ENCODE measurements around the gene DNAJA3. TPM values are rescaled to one million over a fixed set of nuclear protein-coding genes. Genes with fewer than 3 reads are reported as not detected.
A peak's percentile ranks its signal among the peaks of the same experiment; 100 is the strongest.

Gene DNAJA3
- 10 to 100 TPM; 24.3 to 48.9 (median 37.1) TPM for polyA plus RNA-seq (ENCODE audit: insufficient read length in 4 of 4)

DNA sequence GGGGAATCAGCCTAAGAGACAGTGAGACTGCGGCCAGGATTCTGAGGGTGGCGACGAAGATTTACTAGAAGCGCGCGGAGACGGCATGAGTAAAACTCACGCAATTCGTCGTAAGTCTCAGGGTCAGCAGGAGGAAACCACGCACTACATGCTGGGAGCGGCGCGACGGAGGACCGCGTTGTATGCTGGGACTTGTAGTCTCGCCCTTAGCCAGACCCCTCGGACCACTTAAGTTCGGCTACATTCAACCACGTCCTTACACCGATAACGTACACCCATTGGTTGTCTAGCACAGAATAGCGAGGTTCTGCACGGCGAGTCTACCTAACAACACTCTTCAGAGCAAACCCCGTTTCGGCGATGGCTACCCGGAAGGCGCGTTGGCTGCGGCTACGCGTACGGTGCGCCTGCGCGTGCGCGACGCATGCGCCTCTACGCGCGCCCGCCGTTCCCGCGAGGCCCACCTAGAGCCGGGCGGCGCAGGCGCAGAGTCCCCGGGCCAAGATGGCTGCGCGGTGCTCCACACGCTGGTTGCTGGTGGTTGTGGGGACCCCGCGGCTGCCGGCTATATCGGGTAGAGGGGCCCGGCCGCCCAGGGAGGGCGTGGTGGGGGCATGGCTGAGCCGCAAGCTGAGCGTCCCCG is at the start of gene DNAJA3:
Gene DNAJA3 (plus strand): TSS at position 491 of the 643 bp plus-strand sequence. CDS start 14 bp downstream, at position 505.
- DNase-seq (ENCODE audit: low read depth in 4 of 4, low spot score in 3 of 4): peak in 3 of 4 donors; percentile 85 to 92 (median 89)

DNA sequence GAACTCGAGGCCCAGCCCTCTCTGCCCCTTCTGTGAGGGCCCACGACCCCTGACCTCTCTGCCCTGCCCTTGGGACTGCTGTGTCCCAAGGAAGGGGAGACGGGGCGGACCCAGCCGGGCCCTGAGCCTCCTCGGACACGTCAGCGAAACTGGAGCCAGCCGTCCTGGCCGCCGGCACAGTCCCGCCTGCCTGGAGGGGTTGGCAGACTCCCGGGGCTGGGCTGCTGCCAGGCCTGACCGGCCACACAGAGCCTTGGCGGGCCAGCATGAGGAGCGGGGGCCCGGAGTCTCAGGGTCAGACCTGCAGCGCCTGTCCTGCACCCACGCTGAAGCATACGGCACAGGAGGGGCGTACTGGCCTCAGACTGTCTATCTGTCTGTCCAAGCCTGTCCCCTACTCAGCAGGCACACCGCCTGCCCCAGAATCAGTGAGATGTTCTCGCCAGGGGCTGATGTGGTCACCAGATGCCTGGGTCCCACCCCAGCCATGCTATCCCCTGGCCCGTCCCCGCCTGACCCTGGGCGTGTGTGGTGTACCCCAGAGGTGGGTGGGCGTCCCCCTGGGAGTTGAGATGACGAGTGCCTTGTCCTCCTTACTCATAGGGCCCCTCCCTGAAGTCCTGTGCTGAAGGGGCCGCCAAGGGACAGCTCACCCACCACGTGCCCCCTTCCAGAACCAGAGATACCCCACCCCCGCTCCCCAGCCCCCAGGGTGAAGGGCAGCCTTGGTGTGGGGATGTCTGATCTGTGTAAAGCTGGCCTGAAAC is 49.4 kb upstream of the DNAJA3 start:
- DNase-seq (ENCODE audit: low read depth in 4 of 4, low spot score in 3 of 4): no peak

DNA sequence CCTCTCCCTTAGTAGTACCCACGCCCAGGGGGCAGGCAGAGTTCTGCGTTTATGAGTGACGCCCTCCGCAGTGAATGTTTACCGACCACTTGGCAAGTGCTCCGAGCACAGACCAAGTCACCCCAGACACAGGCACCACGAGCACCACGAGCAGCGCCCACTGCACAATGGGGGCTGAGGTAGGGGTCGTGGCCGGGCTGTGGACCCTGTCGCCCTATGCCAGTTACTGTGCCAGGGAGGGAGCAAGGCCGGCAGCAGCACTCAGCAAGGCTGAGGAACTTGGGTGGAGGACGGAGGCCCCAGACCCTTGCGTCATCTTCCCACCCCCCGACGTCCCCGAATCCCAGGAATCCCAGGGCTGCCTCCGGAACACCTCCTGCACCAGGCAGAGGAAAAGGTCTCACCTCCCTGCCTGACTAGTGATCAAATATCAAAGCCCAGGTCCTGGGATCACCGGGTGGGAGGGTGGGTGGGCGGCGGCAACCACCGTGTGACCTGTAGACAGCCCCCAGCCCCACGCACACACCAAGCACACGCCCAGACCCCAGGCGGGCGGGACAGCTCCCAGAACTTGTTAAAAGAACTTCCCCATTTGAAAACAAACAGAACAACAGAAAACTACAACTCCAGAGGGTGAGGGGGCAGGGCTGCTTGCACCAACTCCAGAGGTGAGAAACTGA is 48.6 kb upstream of the DNAJA3 start:
- no peak for DNase-seq (ENCODE audit: low read depth in 4 of 4, low spot score in 3 of 4)

GRCh38 chr16:4377573-4378154 is 48.0 kb upstream of the DNAJA3 start:
- DNase-seq (ENCODE audit: low read depth in 4 of 4, low spot score in 3 of 4): no peak

GRCh38 chr16:4378161-4378666 is 47.5 kb upstream of the DNAJA3 start:
- DNase-seq (ENCODE audit: low read depth in 4 of 4, low spot score in 3 of 4): no peak

DNA sequence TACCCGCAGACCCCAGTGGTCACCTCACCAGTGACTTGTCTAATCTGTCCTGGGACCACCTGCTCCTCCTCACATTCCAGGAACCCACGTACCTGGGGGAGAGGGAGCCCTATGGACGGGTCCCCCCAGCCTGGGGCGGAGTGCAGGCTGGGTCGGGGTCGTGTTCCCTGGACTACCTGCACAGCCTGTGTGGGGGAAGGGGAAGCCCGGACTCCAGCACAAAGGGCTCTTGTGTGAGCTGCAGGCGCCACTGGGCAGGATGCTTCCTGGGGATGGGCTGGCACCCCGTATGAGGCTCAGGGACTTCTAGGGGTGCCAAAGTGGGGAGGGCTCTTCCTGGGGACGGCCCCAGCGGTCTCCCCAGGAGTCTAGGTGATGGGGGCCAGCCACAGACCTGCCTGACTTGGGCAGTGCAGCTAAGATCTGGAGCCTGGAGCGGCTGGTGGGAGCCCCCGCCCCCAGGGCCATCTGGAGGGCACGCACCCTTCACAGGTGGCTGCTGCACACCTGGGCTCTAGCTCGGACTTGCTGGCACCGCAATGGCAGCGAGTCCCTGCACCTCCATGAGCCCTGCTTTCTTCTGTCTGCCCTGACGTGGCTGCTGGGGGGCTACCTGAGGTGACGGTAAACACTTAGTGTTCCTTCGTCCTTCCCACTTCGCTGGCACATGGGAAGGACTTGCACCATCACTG is 46.5 kb upstream of the DNAJA3 start:
- no peak for DNase-seq (ENCODE audit: low read depth in 4 of 4, low spot score in 3 of 4)

DNA sequence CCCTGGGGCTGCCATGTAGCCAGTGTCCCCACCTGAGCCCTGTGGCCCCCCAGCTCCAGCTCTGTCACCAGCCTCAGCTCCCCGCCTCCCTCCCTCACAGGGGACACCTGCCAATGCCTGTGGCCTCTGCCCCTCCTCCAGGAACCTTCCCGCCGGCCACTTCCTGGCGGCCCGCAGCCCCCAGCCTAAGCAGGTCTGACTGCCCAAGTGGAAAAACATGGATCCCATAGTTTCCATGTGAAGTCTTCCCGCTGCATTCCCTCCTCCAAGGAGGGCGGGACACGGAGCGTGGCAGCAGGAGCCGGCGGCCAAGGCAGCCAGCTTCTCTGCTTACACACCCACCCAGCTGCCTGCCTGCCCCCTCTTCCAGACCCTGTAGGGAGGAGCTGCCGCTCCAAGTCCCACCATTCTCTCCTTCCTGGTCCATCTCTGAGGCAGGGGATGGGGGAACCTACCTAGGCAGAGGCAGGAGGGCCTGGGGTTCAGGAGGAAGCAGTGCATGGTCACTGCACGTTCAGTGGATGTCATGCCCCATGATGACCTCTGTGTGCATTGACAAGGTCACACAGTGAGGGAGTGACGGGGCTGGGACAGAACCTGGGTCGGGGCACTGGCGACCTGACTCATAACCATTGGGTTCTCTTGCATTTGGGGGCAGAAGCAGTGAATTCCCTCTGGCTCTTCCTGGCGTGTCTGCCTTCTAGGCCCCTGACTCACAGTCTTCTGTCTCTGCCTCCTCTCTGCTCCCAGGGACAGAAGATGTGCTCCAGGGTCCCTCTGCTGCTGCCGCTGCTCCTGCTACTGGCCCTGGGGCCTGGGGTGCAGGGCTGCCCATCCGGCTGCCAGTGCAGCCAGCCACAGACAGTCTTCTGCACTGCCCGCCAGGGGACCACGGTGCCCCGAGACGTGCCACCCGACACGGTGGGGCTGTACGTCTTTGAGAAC is 45.3 kb upstream of the DNAJA3 start:
- no peak for DNase-seq (ENCODE audit: low read depth in 4 of 4, low spot score in 3 of 4)

DNA sequence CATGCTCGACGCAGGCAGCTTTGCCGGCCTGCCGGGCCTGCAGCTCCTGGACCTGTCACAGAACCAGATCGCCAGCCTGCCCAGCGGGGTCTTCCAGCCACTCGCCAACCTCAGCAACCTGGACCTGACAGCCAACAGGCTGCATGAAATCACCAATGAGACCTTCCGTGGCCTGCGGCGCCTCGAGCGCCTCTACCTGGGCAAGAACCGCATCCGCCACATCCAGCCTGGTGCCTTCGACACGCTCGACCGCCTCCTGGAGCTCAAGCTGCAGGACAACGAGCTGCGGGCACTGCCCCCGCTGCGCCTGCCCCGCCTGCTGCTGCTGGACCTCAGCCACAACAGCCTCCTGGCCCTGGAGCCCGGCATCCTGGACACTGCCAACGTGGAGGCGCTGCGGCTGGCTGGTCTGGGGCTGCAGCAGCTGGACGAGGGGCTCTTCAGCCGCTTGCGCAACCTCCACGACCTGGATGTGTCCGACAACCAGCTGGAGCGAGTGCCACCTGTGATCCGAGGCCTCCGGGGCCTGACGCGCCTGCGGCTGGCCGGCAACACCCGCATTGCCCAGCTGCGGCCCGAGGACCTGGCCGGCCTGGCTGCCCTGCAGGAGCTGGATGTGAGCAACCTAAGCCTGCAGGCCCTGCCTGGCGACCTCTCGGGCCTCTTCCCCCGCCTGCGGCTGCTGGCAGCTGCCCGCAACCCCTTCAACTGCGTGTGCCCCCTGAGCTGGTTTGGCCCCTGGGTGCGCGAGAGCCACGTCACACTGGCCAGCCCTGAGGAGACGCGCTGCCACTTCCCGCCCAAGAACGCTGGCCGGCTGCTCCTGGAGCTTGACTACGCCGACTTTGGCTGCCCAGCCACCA is 44.4 kb upstream of the DNAJA3 start:
- DNase-seq (ENCODE audit: low read depth in 4 of 4, low spot score in 3 of 4): no peak

DNA sequence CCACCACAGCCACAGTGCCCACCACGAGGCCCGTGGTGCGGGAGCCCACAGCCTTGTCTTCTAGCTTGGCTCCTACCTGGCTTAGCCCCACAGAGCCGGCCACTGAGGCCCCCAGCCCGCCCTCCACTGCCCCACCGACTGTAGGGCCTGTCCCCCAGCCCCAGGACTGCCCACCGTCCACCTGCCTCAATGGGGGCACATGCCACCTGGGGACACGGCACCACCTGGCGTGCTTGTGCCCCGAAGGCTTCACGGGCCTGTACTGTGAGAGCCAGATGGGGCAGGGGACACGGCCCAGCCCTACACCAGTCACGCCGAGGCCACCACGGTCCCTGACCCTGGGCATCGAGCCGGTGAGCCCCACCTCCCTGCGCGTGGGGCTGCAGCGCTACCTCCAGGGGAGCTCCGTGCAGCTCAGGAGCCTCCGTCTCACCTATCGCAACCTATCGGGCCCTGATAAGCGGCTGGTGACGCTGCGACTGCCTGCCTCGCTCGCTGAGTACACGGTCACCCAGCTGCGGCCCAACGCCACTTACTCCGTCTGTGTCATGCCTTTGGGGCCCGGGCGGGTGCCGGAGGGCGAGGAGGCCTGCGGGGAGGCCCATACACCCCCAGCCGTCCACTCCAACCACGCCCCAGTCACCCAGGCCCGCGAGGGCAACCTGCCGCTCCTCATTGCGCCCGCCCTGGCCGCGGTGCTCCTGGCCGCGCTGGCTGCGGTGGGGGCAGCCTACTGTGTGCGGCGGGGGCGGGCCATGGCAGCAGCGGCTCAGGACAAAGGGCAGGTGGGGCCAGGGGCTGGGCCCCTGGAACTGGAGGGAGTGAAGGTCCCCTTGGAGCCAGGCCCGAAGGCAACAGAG is 43.5 kb upstream of the DNAJA3 start:
- DNase-seq (ENCODE audit: low read depth in 4 of 4, low spot score in 3 of 4): no peak

DNA sequence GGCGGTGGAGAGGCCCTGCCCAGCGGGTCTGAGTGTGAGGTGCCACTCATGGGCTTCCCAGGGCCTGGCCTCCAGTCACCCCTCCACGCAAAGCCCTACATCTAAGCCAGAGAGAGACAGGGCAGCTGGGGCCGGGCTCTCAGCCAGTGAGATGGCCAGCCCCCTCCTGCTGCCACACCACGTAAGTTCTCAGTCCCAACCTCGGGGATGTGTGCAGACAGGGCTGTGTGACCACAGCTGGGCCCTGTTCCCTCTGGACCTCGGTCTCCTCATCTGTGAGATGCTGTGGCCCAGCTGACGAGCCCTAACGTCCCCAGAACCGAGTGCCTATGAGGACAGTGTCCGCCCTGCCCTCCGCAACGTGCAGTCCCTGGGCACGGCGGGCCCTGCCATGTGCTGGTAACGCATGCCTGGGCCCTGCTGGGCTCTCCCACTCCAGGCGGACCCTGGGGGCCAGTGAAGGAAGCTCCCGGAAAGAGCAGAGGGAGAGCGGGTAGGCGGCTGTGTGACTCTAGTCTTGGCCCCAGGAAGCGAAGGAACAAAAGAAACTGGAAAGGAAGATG is 42.8 kb upstream of the DNAJA3 start:
- no peak for DNase-seq (ENCODE audit: low read depth in 4 of 4, low spot score in 3 of 4)

GRCh38 chr16:4383591-4384444 is 41.9 kb upstream of the DNAJA3 start:
- no peak for DNase-seq (ENCODE audit: low read depth in 4 of 4, low spot score in 3 of 4)

DNA sequence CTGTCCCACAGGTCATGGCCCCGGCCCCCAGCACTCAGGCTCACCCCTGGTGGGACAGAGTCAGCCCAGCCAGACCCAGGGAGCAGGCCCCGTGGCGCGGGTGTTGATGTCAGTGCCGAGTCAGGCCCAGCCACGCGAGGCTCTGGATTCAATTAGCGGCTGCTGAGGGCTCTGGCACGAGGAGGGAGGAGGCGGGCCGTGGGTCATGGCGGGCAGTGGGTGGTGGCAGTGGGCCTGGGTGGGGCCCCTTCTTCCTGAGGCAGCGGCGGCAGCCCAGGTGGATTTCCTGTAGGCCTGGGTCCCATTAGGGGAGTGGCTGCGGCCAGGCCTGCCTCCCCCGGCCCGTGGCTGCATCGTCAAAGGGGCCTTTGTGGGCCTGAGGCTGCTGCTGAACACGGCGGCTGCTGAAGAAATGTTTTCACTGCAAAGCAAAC is 41.1 kb upstream of the DNAJA3 start:
- DNase-seq (ENCODE audit: low read depth in 4 of 4, low spot score in 3 of 4): no peak

- no peak for DNase-seq (ENCODE audit: low read depth in 4 of 4, low spot score in 3 of 4)
Observed at GRCh38 chr16:4385066-4385788, 40.4 kb upstream of the DNAJA3 start.

DNA sequence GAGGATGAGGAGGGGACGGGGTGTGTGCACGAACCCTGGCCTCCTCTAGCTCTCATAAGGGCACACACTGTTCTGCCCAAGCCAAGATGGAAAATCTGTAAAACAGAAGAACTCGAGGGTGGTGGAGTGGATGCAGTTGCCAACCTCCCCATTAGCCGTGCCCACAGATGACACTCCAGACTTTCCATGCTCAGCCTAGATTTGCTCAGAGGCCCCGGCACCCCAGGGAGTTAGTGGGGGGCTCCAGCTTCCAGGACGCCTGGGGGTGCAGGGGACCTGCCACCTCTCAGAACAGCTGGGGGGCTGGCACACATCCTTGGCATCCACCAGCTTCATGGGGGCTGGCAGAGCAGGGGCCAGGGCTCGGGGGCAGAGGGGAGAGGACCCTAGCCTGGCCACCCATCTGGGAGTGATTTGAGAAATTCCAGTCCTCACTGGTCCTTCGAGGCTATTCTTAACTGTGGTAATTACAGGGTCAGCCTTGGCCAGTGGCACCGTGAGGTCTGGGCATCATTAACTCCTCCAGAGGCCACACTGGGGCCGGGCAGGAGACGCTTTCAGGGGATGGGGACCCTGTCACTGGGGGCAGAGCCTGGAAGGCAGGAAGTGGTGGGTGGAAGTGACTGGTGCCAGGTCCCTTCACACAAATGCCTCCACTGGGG is 39.7 kb upstream of the DNAJA3 start:
- no peak for DNase-seq (ENCODE audit: low read depth in 4 of 4, low spot score in 3 of 4)

- DNase-seq (ENCODE audit: low read depth in 4 of 4, low spot score in 3 of 4): no peak
Observed at GRCh38 chr16:4386451-4386805, 39.2 kb upstream of the DNAJA3 start.
